Measurements from ENCODE around the gene PLEKHB2. TPM values are rescaled to one million over a fixed set of nuclear protein-coding genes. Genes with fewer than 3 reads are reported as not detected.

Gene PLEKHB2
- total and polyA plus RNA-seq, 9 of the 15 experiments (the other 6 are each of a cell fraction or from before 2014, with no cell fraction given) = 41.3 to 71.5 (median 50.2) TPM

- TF ChIP-seq THAP12 (CRISPR knock-in tag; IDR thresholded peaks at IDR 0.05) (no peak), SMARCB1 (IDR thresholded peaks at IDR 0.05; ENCODE audit: insufficient read length, low read depth) (no peak), RBM17 (IDR thresholded peaks at IDR 0.05; ENCODE audit: borderline replicate concordance, low read depth, low read length) (no peak), GATA2 (CRISPR knock-in tag; IDR thresholded peaks at IDR 0.05) (no peak), BRCA1 (IDR thresholded peaks at IDR 0.05) (no peak), BRCA1 (CRISPR knock-in tag; IDR thresholded peaks at IDR 0.05) (no peak), MTA2 (IDR thresholded peaks at IDR 0.05; ENCODE audit: low read depth) (no peak), RUNX1 (IDR thresholded peaks at IDR 0.05; ENCODE audit: low read depth) (no peak), DPF2 (IDR thresholded peaks at IDR 0.05) (peak; percentile 64), SMARCA4 (IDR thresholded peaks at IDR 0.05) (0 out of 2 replicates have a peak, but pooled peaks have one; percentile 20), TCFL5 (CRISPR knock-in tag; conservative IDR thresholded peaks at IDR 0.05) (no peak), JUND (IDR thresholded peaks at IDR 0.05; ENCODE audit: borderline replicate concordance, low read depth, low read length) (peak; percentile 33; the same call in 1 of the 2 replicates), JUND (tag; IDR thresholded peaks at IDR 0.05; ENCODE audit: borderline replicate concordance, low read depth, low read length) (no peak; the same call in 2 of the 3 replicates), CBFA2T2 (conservative IDR thresholded peaks at IDR 0.05) (peak; percentile 39; the same call in 1 of the 2 replicates), ZNF165 (CRISPR knock-in tag; IDR thresholded peaks at IDR 0.05; ENCODE audit: borderline replicate concordance) (no peak), TAL1 (IDR thresholded peaks at IDR 0.05) (no peak)
- TF ChIP-seq, protein P1, sequence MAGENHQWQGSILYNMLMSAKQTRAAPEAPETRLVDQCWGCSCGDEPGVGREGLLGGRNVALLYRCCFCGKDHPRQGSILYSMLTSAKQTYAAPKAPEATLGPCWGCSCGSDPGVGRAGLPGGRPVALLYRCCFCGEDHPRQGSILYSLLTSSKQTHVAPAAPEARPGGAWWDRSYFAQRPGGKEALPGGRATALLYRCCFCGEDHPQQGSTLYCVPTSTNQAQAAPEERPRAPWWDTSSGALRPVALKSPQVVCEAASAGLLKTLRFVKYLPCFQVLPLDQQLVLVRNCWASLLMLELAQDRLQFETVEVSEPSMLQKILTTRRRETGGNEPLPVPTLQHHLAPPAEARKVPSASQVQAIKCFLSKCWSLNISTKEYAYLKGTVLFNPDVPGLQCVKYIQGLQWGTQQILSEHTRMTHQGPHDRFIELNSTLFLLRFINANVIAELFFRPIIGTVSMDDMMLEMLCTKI (IDR thresholded peaks at IDR 0.05; ENCODE audit: partially characterized antibody) = no peak
- TF ChIP-seq, protein P2, sequence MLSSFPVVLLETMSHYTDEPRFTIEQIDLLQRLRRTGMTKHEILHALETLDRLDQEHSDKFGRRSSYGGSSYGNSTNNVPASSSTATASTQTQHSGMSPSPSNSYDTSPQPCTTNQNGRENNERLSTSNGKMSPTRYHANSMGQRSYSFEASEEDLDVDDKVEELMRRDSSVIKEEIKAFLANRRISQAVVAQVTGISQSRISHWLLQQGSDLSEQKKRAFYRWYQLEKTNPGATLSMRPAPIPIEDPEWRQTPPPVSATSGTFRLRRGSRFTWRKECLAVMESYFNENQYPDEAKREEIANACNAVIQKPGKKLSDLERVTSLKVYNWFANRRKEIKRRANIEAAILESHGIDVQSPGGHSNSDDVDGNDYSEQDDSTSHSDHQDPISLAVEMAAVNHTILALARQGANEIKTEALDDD (IDR thresholded peaks at IDR 0.05) = peak; percentile 95
Observed at GRCh38 chr2:131115752-131116151, 10.6 kb downstream of the PLEKHB2 start (continued).
